Stimulated activated CD4-positive, alpha-beta T cell treated with anti-CD3 and anti-CD28 coated beads, TNF-alpha, amount 100 ng/mL, for 48 hours (primary cell): ENCODE results near the gene JMJD6.

Source experiments
- DNase-seq, 3 donors: peaks; one replicate each; pipeline ENCODE4 v3.0.0-alpha.2; 2020; ENCODE audit warnings: low read depth in 3 of 3

JMJD6 gene

DNA sequence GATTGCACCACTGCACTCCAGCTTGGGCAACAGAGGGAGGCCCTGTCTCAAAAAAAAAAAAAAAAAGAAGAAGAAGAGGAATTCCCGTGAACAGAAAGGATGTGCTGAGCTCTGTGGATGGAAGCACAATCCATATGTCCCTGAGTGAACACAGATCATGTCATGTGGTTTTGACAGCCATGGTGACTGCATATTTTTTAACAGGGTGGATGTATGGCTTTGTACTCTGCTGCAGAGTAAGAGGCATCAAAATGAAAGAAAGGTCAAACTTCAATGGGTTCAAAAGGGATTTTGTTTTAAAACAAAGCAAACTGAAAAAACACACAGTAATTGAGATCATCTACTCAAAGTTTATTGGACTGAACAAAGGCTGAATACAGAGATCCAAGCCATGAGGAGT lies 47.2 kb downstream of the JMJD6 start:
- DNase-seq: no peak

DNA sequence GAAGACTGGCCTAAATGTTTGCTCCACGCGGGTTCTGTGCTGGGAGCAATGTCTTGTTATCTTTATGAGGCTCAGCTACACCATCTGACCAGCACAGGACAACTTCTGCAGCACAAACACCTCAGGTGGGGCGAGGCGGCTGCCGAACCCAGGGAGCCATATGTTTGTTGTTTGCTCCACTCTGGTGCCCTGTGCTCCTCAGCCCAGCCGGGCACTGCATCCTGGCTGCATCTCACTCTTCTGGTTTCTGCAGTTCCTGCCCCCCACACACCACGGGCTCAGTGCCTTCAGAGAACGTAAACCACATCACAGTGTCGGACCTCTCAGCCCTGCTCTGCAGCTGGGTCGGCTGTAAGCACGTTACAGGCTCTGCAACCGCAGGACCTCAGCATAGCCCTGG lies 48.1 kb downstream of the JMJD6 start:
- no peak for DNase-seq

DNA sequence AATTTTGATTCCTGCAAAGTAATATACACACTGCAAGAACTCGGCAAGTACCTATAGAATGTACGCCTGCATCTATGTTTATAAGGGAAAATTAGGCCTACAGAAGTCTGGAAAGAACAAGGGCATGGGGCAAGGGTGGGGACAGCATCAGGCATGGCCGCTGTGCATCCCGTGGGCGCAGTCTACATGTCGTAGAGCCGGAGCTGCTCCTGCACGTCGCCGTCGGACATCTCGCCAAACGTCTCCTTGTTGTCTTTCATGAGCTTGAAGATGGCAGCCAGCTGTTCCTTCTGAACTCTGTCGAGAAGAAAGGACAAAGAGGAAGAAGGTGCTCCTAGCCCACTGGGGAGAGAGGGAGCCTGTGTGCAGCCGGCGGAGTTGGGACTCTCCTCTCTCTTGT lies 49.0 kb downstream of the JMJD6 start:
- DNase-seq: no peak

DNA sequence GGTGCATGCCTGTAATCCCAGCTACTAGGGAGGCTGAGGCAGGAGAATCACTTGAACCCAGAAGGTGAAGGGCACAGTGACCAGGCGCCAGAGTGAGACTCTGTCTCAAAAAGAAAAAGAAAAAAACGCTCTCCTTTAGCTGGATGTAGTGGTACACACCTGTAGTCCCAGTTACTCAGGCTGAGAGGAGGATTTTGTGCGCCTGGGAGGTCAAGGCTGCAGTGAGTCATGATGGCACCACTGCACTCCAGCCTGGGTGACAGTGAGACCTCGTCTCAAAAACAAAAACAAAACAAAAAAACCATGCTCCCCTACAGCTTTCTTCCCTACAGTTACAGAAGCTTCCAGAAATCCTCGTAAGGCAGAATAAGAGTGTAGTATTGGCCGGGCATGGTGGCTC lies 49.8 kb downstream of the JMJD6 start:
- DNase-seq: no peak

DNA sequence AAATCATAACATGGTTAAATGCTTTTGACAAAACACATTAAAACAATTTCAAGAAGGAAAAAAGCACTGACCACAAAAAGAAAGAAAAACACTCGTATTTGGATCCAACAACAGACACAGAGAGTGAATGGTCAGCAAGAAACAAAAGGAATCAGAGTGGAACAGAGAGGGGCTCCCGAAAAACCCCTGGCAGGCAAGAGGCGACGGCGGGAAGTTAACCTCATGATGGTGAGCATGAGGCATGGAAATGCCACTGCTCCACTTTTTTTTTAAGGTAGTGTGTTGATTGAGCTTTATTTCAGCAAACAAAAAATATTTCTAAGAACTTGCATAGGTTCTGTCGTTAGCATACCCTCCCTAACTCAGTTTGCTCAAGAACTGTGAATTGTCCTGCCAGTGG lies 50.8 kb downstream of the JMJD6 start:
- no peak for DNase-seq

DNA sequence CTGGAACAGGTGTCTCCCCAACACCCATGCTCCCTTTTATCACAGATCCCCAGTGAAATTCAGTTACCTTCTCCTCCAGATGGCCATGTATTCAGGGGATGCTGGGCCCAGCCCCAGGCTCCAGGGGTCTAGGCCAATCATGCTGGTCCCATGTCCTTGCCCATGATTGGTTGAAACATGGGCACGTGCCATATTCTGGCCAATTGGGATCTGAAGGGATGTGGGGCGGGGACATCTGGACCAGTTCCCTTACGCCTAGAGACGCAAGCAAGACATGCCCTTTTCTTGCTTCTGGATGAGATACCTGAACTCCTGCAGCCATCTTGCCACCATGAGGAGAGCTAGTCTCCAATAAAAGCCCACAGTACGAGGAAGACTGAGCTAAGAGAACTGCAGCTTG lies 51.8 kb downstream of the JMJD6 start:
- DNase-seq: no peak

DNA sequence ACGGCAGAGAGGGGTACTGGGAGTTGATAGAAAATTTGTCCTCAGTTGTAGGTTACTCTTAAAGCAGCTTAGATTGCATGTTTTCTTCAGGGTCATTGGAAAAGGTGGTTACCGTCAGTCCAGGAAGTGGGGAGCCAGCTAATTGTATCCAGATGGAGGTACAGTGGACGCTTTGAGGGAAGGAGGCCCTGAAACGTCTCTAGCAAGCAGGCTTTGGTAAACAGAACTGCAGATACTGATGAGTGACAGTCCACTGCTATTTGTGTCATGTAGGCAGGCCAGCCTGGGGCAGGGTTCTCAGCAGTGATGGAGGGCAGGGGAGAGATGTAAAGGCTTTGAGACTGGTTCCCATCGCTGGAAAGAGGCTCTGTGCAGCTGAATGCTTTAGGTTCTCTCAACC lies 52.7 kb downstream of the JMJD6 start:
- no peak for DNase-seq

DNA sequence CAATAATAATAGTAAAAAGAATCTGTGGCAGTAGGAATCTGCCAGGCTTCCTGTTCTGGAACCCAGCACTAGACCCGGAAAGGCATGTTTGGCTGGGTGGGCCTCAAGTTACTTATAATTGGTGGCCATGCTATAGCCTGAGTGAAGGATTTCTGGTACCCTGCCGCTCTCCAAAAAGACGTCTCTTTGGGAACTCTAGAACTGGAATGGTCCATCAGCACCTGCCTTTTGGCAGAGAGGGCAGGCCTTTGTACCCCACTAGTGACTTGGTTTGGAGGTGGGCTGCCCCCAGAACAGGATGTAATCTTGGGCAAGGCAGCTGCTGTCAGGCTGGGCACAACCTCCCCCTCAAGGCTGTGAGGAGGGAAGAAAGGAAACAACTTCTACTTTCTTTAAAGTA lies 53.5 kb downstream of the JMJD6 start:
- no peak for DNase-seq

DNA sequence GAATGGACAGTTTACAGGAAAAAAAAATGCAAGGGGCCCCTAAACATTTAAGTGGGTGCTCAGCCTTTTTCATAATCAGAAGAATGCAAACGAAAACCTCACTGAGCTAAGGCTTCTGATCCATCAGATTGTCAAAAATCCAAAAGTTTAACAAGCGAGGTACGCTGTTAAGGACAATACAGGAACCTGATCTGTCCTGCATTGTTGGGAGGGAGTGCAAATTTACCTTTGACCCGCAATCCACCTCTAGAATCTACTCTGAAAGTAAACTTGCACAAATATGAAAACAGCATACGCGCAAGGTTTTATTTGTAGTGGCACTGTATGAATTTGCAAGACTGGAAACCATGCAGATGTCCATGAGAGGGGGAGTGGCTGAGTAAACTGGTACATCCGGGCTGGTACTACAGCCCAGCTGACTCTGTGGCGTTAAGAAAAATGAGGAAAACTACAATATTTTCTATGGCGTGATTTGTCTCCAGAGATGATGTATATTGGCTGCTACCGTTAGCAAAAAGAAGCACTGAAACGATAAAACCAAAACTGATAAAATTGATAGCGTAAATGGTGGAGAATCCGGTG lies 54.0 kb downstream of the JMJD6 start:
- DNase-seq: no peak

DNA sequence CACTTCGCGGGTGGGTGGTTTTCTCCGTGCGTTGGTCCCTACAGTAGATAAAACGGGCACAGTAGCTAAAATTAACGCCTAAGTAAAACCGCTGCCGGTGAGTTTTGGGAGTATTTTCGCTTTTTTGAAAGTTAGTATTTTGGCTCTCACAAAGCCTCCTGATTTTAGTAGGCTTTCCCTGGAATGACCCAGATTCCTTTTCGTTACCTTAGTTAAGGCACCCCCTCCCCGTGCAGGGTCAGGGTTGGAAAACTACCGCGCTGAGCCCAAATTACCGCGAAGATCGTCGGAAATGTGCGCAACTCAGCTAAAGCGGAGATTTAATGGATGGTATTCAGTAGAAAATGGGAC lies 54.5 kb downstream of the JMJD6 start:
- DNase-seq: no peak

DNA sequence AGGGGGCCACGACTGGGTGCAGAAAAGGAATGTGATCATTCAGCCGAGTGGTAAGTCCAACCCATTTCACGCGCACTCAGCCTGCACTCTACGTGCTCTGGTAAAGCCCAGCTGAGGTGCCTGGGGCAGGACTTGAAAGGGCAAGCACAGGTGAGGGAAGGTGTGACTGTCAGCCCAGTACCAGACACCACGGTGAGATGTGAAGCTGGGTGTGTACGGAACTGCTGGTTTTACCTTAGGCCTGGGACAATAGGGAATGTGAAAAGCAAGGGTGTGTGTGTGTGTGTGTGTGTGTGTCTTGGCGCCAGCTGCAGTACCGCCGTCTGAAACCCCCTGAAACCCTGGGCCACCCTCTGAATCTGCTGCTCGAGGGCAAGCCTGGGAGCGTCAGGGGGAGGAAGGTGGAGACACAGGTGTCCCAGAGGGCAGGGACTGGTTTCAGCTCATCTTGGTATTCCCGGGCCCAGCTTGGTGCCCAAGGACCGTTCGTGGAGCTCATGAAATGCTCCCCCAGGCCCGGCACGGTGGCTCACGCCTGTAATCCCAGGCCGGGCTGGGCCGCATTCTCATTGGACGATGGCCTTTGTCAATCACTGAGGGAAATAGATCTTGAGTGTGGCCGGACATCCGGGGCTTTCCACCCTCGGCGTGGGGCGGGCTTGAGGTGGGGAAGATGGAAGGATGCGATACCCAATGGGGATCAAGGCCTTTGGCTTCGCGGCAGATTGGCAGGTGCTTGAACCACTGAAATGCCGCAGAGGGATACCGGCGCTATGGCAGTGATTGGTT lies 55.1 kb downstream of the JMJD6 start:
- peak; percentile 99 for DNase-seq

DNA sequence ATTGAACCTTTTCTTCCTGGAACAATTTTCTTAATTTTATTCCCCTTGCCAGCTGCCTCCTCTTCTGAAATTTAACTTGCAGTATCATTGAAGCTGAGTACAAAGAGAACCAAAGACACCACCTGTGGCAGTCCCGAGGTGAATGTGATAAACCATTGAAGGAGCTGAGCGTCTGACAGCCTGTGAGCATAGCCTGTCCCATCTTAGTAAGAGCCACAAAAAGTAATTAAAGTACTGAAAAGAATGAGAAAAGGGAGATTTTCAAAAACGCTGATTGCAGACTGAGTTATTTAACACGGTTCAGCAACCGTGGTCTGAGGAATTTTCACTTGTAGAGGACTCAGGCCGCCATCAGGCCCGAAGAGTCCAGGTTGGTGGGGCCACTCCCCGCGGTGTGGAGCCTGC lies 55.7 kb downstream of the JMJD6 start:
- no peak for DNase-seq

DNA sequence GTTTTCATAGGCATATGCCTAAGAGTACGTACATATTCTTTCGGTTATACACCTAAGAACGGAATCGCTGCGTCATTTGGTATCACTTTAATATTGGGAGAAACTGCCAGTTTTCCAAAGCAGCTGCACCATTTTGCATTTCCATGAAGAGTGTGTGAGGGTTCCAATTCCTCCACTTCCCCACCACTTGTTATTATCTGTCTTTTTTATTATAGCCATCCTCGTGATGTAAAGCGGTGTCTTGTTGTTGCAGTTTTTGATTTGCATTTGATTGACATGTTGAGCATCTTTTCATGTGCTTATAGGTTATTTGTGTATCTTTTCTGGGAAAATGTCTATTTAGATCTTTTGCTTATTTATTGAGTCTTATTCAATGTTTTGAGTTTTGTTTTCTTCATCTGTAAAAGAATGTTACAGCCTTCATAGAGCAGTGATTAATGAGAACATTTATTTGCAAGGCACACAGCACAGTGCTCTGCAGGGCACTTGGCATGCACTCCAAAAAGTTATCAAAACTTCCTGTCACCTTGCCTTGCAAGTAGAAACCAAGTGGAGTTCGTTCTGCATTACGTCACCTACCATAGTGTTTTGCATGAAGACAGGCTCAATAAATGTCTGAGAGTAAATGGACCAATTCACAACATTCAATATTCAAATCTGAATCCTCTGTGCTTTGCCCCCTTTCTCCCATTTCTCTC lies 56.2 kb downstream of the JMJD6 start:
- no peak for DNase-seq
